DMS153 treated with DMSO at 0.1 percent for 48 hours (cell line): ENCODE data around the gene GNG13.
"Not testable (repeated sequence)": the region's sequence is repeated elsewhere in the genome, so short reads cannot be mapped to it uniquely, and the experiment has no call there.

Source experiments
- DNase-seq: peaks from one replicate; lab custom pipeline; 2025; ENCODE audit not compliant: unreplicated experiment; lab: John Stamatoyannopoulos, UW

Gene GNG13

GRCh38 chr16:832652-833336 lies 32.3 kb upstream of the GNG13 start:
- DNase-seq, result no peak

DNA sequence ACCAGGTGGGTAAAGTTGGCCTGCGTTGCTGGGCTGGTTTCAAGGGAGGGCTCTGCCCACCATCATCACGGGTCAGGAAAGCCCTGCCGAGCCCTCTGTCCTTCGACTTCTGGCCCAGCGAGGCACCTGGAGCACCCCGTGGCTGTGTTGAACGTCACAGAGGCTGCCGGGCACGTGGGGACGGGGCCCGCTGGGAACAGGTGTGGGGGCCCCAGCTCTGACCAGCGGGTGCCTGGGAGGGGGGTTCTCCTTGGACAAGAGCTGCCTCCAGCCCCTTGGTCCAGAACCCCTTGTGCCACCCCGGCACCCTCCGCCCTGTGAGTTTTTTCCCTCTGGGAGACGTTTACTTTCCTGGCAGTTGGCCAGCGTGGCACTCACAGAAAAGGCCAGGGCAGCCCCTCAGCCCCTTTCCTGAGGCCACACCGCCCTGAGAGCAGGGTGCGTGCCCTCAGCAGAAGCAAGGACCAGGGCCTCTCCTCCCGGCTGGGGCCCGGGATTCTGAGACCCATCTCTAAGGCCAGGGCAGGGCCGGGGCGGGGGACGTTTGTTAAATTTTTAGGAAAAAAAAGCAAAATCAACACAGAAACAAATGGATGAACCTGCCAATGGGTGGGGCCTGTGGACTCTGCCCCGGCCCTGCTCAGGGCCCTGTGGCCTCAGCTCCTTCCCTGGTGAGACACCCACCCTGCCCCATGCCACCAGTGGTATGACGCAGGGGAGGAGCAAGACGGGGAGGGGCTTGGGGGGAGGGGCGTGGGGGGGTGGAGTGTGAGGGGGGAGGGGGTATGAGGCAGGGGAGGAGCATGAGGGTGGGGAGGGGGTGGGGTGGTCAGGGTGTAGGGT lies 31.3 kb upstream of the GNG13 start:
- DNase-seq, result no peak

DNA sequence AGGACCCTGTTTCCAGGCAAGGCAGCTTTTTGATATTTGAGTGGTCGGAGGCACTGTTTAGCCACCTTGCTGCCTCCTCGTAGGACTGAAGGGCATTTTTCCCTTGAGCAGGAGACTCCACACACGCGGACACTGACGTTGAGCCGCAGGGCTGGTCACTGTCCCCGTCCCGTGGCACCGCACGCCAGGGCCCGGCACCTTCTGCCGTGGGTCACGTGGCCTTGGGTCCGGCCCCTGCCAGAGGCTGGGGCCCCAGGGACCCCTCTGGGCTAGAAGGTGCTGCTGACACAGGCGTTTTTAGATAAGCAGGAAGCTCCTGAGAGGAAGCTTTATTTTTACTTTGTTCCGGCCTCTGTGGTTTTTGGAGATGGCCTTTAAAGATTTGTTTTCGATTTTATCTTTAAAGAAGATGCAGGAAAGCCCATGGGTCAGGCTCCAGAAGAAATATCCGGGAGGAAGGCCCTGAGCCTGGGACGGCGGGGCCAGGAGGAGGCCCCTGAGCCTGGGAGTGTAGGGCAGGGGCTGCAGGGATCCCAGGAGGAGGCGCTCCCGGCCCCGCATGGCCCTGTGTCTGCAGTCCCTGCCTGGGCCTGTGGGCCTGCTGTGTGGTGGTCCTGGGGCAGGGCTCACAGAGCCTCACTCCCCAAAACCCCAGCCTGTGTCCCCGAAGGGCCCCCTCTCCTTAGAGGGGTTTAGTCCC lies 30.5 kb upstream of the GNG13 start:
- DNase-seq, result no peak

DNA sequence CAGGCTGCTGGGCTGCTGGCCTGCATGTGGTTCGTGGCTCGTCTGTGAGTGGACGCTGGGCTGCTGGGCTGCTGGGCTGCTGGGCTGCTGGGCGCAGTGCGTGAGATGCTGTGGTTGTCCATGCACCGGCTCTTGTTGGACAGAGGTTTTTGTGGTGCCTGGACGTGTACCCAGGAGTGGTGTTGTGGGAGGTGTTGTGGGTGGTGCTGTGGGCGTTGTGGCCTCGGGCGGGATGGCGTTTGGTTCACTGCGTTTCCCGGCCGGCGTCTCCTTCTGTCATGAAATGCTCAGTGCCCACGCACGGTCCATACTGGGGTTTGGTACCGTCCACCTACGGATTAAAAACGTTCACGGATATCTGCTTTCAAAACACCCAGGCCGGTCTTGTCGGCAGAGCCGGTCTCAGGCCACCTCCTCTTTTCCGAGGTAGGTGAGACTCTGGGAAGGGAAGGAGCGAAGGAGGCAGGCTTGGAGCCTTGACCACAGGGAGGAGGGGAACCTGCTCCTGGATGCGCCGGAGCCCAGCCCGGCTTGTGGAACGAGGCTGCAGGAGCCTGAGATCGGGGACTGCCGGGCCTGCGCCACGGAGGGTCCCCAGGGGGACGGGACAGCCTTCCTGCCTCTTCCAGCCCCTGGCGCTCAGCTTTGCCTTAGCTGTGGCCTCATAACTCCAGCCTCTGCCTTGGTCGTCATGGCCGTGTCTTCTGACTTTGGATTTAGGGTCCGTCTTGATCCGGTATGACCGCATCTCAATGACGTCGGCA lies 29.8 kb upstream of the GNG13 start:
- DNase-seq, result no peak

- DNase-seq, result no peak
These were observed 28.4 kb upstream of the GNG13 start for GRCh38 chr16:828891-829290.

GRCh38 chr16:827513-827912 lies 27.0 kb upstream of the GNG13 start:
- DNase-seq, result no peak

DNA sequence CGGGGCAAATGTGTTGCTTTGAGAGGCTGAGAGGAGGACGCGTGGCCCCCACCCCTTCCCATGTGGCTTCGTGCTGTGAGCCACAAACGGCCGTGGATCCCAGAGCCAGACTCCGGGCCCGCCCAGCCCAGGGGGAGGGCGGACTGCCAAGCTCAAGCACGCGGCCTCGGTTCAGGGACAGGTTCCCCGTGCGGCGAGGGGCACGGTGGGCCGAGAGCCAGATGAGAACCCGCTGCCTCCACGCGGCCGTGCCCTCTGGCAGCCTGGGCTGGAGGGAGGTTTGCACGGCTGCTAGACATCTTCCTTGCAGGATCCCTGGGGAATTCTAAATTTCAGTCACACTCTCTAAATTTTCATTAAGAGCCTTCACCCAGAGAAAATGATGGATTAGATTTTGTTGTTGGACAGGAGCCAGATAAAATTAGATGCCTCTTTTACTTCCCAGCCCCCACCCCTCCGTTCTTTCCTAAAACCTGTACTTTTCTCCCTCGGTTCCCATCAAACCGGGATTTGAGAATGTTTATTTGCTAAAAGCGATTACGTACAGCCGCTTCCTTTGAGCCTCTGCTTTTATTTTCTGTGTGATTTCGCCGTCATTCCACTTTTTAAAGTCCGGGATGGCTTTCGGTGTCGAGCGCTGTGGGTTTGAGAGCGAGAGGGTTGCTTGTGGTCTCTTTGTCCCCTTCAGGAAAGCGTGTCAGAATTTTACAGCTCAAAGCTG lies 25.0 kb upstream of the GNG13 start:
- no peak for DNase-seq

- no peak for DNase-seq
These were observed 24.1 kb upstream of the GNG13 start for GRCh38 chr16:824601-825000.

GRCh38 chr16:824194-824593 lies 23.7 kb upstream of the GNG13 start:
- DNase-seq, result no peak

DNA sequence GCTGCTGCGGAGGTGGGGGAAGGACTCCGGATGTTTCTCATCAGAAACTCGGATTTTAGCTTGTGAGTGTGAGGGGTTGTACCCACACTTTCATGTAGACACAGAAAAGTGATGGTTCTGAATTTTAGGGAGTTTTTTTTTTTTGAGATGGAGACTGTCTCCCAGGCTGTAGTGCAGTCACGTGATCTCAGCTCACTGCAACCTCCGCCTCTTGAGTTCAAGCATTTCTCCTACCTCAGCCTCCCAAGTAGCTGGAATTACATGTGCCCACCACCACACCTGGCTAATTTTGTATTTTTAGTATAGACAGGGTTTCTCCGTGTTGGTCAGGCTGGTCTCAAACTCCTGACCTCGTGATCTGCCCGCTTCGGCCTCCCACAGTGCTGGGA lies 22.4 kb upstream of the GNG13 start:
- DNase-seq, result no peak

GRCh38 chr16:822174-822908 lies 21.8 kb upstream of the GNG13 start:
- DNase-seq, result no peak

- DNase-seq, result no peak
These were observed 21.2 kb upstream of the GNG13 start for GRCh38 chr16:821751-822150.

DNA sequence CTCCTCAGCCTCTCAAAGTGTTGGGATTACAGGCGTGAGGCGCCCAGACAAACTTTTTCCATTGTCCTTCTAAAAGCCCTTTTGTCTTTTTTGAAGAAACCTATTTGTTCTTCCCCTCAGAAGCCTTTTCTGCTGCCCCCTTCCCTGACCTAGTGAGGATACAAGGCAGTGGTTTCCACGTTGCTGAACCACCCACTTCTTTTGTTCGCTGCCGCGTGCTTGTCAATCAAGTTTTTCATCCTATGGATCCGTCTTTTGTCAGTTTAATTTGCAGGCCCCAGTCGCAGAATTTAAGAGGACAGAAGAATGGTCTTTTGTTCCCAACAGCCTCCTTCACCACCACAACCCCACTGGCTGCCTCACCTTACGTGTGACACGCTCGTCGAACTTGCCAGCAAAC lies 20.2 kb upstream of the GNG13 start:
- DNase-seq, result no peak

- not testable (repeated sequence) for DNase-seq
These were observed 19.5 kb upstream of the GNG13 start for GRCh38 chr16:820044-820408.

DNA sequence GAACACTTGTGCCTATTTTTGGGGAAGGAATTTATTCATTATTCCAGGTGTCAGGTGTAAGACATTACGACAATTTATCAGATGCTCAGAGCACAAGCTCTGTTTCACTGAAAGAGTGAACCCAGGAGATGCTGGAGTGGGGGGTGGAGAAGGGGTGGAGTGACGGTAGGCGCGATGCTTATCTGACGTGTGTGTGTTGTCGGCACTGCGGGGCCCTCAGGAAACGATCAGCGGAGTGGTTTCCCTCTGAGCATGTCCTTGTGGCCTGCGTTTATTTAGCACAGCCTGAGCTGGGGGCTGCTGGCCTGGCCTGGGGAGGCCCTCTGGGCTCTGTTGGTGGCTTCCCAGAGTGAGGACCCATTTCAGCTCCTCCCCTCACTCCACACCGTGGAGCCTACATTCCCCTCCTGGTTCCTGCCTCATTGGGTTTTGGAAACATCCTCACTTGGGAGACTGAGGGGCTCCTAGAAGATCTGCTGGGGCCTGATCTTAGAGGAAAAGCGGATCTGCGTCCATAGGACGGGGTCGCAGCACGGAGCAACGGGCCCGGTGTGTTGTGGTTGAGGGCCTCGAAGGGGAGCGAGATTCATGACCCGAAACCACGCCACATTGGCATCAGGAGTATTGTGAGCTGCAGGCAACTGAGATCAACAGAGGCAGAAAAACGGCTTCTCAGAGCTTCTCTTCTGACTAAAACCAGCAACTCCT lies 19.0 kb upstream of the GNG13 start:
- DNase-seq, result no peak

DNA sequence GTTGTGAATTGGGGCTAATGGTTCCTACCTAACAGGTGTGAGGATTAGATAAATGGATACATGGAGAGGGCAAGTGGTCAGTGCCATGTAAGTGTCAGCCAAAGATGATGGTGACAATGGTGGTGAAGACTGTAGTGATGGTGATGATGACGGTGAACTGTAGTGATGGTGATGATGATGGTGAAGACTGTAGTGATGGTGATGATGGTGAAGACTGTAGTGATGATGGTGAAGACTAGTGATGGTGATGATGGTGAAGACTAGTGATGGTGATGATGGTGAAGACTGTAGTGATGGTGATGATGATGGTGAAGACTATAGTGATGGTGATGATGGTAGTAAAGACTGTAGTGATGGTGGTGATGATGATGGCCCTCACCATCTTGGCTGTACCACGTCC lies 18.1 kb upstream of the GNG13 start:
- DNase-seq, result no peak

GRCh38 chr16:818132-818531 lies 17.6 kb upstream of the GNG13 start:
- no peak for DNase-seq

DNA sequence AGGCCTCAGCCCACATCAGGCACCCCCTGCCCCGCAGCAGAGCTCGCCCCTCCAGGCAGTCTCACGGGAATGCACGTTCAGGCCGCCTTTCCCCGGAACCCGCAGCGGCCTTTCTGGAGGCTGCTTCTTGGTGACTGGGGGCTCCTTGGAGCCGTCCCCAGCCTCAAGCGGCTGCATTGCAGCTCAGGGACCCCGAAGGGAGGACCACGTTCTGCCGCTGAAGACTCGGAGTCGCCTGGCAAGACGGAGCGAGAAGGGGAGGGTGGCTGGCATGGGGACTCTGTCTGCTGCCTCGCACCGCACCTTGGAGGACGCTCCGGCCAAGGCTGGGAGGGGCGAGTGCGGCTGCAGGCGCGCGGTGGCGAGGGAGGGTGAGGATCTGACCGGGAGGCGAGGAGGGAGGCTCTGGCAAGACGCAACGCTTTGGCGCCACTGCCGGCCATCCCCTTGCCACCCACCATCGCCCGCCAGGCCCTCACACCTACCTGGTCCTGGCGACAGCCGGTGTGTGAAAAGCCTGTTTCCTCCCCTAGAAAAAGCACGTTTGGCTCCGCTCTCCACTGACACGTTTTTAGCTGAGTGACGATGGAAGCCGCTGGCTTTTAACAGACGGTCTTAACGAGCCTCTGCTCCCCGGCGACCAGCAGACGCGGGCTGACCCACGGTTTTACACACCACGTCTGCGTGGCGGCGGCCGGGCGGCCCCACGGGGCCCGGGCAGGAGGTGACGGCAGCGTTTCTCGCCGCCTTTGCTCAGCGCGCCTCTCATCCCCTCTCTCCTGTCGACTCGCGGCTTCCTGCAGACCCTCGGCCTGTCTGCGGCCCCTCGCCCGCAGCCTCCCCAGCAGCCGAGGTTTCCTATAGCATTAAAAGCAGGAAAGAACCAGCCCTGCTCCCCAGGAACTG lies 16.7 kb upstream of the GNG13 start:
- DNase-seq, result no peak
